Thoracic aorta (tissue), 2 donors: ENCODE results near the gene RALGPS2. TPM values are rescaled to one million over a fixed set of nuclear protein-coding genes. Genes with fewer than 3 reads are reported as not detected.

ENCODE experiments used
- ATAC-seq: fragments of 150-250 bp; one replicate; pipeline ENCODE4 v1.8.0; 2017; ENCODE audit warnings: low read depth; ENCODE audit not compliant: insufficient number of reproducible peaks, low FRiP score
- DNase-seq: peaks from one replicate; pipeline ENCODE4 v3.0.0-alpha.2; 2020; ENCODE audit warnings: low spot score
- H3K27ac ChIP-seq, 2 donors: fragments of 200-600 bp; sonication (generic); 1 replicate in 1 of 2; 2 replicates in 1 of 2; pipeline ENCODE4 v1.5.1; 2016; ENCODE audit warnings: mild to moderate bottlenecking in 2 of 2, moderate library complexity in 2 of 2
- H3K27me3 ChIP-seq: fragments of 200-600 bp; sonication (generic); replicated peaks from 2 replicates; pipeline ENCODE4 v1.6.0; 2016; ENCODE audit warnings: mild to moderate bottlenecking; ENCODE audit not compliant: insufficient read depth
- H3K36me3 ChIP-seq: fragments of 200-600 bp; sonication (generic); one replicate; pipeline ENCODE4 v1.5.1; 2016
- H3K4me1 ChIP-seq, 2 donors: fragments of 200-600 bp; sonication (generic); 1 replicate in 1 of 2; 2 replicates in 1 of 2; pipeline versions ENCODE4 v1.5.1 to v1.6.0; 2016; ENCODE audit warnings: low read depth in 2 of 2, mild to moderate bottlenecking in 1 of 2; ENCODE audit not compliant: control insufficient read depth in 1 of 2
- H3K4me3 ChIP-seq: fragments of 200-600 bp; sonication (generic); 2 replicates; pipeline ENCODE4 v1.5.1; 2016; ENCODE audit warnings: mild to moderate bottlenecking
- H3K9me3 ChIP-seq: fragments of 200-600 bp; sonication (generic); 2 replicates; pipeline ENCODE4 v1.5.1; 2016
- total RNA-seq, 2 donors: library from RNA; depleted of rRNA; stranded (reverse); fragments of >200 nt; gene quantifications; one replicate each; pipeline versions ENCODE4 v1.1.0 to v1.2.3, GENCODE V29; 2016
- TF ChIP-seq, protein P1 (sequence below): fragments of 200-600 bp; sonication (generic); IDR thresholded peaks from one replicate; pipeline ENCODE4 v1.5.1; 2019; ENCODE audit warnings: antibody characterized with exemption

RALGPS2 gene
- total RNA-seq, 2 donors from 2014 or later, result 4.9 to 9.5 TPM

DNA sequence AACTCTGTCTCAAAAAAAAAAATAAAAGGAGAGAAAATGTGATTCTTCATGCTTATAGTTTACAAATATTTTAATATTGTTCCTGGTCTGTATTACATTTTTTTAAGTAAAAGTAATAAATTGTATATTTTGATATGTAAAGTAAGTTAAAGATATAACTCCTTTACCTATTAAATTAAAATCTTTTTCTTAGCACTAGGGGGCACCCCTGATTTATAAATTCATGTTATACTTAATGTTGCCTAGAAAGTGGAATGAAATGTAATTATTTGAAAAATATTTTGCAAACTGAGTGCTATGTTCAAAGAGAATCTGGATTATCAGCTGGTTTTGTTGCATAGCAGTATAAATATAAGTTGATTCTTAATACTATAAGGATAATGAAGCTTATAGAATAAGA lies 49.2 kb downstream of the RALGPS2 start:
- no peaks in the 10 kb centered on the region for H3K4me1 ChIP-seq
- peaks cover 2% of the 10 kb centered on the region for H3K9me3 ChIP-seq
- no peaks in the 10 kb centered on the region for H3K36me3 ChIP-seq
- no peak overlapping the region for H3K4me3 ChIP-seq
- TF ChIP-seq, protein P1, sequence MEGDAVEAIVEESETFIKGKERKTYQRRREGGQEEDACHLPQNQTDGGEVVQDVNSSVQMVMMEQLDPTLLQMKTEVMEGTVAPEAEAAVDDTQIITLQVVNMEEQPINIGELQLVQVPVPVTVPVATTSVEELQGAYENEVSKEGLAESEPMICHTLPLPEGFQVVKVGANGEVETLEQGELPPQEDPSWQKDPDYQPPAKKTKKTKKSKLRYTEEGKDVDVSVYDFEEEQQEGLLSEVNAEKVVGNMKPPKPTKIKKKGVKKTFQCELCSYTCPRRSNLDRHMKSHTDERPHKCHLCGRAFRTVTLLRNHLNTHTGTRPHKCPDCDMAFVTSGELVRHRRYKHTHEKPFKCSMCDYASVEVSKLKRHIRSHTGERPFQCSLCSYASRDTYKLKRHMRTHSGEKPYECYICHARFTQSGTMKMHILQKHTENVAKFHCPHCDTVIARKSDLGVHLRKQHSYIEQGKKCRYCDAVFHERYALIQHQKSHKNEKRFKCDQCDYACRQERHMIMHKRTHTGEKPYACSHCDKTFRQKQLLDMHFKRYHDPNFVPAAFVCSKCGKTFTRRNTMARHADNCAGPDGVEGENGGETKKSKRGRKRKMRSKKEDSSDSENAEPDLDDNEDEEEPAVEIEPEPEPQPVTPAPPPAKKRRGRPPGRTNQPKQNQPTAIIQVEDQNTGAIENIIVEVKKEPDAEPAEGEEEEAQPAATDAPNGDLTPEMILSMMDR, result peak; percentile 36
- DNase-seq (no peak), ATAC-seq (no peak)
- no peaks in the 10 kb centered on the region for H3K27me3 ChIP-seq
- no peak overlapping the region for H3K27ac ChIP-seq

DNA sequence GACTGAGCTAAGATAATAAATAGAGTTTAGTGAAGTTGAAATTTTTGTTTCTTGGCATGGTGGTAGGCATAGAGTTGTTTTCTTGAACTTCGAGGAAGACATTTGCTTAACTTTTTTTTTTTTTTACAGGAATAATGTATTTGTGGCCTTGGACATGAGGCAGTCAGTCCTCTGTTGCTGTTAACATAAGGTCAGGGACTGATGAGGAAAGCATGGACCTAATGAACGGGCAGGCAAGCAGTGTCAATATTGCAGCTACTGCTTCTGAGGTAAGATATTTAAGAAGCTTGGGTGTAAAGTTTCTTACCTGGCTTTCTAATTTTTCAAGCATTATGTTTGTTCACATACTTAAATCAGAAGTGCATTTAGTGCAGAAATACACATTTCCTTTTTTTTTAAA lies 51.5 kb downstream of the RALGPS2 start:
- H3K36me3 ChIP-seq, result no peaks in the 10 kb centered on the region
- no peaks in the 10 kb centered on the region for H3K4me1 ChIP-seq
- H3K4me3 ChIP-seq, result no peak overlapping the region
- H3K27me3 ChIP-seq, result no peaks in the 10 kb centered on the region
- H3K27ac ChIP-seq, result no peak overlapping the region
- DNase-seq (no peak), ATAC-seq (no peak)
- TF ChIP-seq, protein P1, result no peak
- H3K9me3 ChIP-seq, result no peaks in the 10 kb centered on the region

DNA sequence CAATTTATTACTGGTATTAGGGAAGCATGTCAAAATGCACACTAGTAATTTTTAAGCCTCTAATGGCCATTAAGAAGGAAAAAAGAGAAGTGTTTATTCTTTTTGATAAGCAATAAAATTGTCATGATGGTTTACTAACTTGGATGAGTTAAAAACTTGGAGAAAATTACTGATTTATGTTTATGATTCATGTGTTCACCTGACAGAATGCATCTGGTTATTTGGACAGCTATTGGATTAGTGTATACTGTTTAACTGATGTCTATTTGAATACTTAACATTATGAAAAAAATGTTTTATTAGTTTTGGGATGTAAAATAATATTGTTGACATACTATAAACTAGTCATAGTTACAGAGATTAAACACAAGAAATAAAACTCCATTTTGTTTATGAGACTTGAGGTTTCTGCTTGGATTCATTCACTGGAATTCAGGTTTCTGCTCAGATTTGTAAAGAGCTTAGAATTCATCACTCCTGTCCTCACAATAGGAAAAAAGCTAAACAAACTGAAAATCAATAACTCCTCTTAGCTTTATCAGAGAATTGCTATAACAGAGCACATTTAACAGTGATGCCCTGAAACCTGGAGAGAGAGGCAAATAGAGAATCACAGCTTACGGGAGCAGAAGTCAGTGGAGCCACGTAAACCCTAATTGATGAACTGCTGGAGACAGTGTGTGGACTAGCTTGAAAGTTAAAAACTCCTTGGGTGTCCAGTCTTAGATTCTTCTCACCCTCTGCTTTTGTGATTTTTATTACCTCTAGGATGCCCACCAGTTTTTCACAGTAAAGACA lies 56.7 kb downstream of the RALGPS2 start:
- H3K27me3 ChIP-seq, result no peaks in the 10 kb centered on the region
- TF ChIP-seq, protein P1, result no peak
- H3K4me3 ChIP-seq, result no peak overlapping the region
- no peaks in the 10 kb centered on the region for H3K4me1 ChIP-seq
- no peaks in the 10 kb centered on the region for H3K36me3 ChIP-seq
- H3K9me3 ChIP-seq, result no peaks in the 10 kb centered on the region
- ATAC-seq (no peak), DNase-seq (no peak)
- no peak overlapping the region for H3K27ac ChIP-seq

DNA sequence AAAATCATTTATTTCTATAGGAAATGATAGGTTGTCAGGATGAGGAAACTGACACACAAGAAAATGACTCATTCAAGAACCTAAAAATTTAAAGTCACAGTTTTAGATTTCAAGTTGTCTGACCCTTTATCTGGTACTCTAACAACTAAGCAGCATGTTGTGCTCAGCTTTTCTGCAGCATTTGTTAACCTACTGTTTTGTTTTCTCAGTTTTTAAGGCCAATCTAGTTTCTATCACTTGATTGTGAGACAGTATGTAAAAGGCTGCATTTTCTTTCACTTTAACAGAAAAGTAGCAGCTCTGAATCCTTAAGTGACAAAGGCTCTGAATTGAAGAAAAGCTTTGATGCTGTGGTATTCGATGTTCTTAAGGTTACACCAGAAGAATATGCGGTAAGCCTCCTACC lies 59.1 kb downstream of the RALGPS2 start:
- TF ChIP-seq, protein P1, result no peak
- Histone ChIP-seq H3K4me1 (no peaks in the 10 kb centered on the region), H3K27ac (no peak overlapping the region), H3K36me3 (no peaks in the 10 kb centered on the region), H3K9me3 (no peaks in the 10 kb centered on the region), H3K27me3 (no peaks in the 10 kb centered on the region), H3K4me3 (no peak overlapping the region)
- DNase-seq, result no peak
- no peak for ATAC-seq

DNA sequence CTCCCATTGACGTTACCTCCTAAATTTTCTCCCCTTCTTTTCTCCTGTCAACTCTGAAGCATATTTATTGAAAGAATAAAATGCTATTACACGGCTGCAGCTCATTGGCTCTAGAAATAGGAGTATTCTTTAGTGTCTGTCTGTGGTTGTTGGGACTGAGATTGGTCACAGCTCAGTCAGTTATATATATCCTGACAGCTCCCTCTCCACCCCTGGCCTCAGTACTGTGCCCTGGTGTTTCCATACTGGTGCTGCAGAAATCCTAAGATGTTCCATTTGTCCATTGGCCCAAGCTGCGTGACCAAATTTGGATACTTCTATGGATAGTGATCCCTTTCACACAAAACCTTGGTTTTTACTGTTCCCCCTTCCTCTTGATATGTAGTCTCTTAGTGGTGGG lies 67.3 kb downstream of the RALGPS2 start:
- H3K9me3 ChIP-seq, result no peaks in the 10 kb centered on the region
- TF ChIP-seq, protein P1, result no peak
- DNase-seq (no peak), ATAC-seq (no peak)
- no peak overlapping the region for H3K4me3 ChIP-seq
- H3K27me3 ChIP-seq, result no peaks in the 10 kb centered on the region
- no peak overlapping the region for H3K27ac ChIP-seq
- H3K4me1 ChIP-seq, result no peaks in the 10 kb centered on the region
- H3K36me3 ChIP-seq, result no peaks in the 10 kb centered on the region
